ENCODE measurements around the gene FUT9.

FUT9 gene

DNA sequence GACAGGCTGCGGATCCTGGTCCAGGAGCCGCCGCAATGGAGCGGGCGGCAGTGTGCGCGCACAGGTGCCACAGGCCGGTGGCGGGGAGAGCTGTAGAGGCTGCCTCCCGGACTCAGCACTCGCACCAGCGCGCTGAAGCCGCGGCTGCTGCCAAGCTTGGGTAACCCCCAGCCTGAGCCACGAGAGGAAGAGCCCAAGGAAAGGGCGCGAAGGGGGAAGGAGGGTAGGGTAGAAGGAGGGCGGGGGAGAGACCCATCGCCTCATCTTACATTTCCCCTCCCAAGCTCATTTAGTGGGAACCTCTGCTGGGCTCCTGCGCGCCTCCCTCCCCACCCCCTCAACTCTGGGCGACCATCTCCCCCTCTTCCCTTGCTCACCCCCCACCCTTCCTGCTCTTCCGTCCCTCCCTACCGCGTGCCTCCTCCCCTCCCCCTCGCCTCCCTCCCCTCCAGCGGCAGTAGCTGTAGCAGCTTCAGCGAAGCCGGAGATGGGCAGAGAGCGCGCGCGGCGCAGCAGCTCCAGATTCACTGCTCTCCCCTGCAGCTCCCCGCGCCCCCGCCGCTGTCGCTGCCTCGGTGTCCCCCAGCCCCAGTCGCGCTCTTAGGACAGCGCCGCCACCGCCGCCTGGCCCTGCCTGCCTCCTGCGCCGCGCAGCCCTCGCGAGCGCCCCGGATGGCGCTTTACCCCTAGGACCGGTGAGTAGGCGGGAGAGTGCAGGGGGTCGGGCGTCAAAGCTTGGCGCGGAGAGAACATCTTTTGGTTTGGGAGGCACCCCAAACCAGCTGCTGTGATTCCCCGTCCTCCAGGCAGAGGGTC, at the start of gene FUT9:
Gene FUT9, plus strand, starts transcription at position 457 of the 816 bp plus-strand sequence. CDS start 187,182 bp downstream, outside the sequence.
- Histone ChIP-seq H3K27ac (no peak within 1 kb of the TSS), H3K4me3 (no peak within 1 kb of the TSS)

DNA sequence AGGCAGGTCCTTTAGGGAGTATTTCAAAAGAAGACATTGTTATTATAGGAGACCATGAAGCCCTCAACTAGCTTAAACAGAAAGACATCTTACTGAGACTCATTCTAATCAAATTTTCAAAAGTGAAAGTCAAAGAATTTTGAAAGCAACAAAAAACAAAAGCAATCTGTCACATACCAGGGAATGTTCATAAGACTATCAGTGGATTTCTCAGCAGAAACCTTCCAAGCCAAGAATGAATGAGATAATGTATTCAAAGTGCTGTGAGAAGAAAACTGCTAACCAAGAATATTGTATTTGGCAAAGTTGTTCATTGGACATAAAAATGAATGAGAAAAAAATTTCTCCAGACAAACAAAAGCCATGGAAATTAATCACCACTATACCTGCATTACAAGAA, 48.2 kb upstream of the FUT9 start:
- H3K4me3 ChIP-seq: no peak overlapping the region

DNA sequence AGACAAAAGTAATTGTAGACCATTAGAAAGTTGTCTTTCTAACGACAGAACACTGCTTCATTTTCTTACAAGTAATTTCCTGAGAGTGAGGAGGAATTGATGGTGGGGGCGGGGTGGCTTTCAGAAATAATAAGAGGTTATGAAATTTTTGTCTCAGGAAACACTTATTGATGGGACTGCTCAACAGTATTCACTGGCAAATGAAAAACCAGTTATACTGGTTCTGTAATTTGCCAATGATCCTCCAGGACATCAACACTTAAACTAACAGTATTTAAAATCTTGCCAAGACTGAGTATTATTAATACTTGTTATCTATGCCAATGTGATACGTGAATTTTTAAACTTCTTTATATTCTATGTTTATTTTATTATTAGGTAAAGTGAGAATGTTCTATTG, 41.8 kb upstream of the FUT9 start:
- no peak overlapping the region for H3K27ac ChIP-seq
- H3K4me3 ChIP-seq: no peak overlapping the region

More for the DNA sequence above, 48.2 kb upstream of the FUT9 start:
- H3K27ac ChIP-seq: no peak overlapping the region

DNA sequence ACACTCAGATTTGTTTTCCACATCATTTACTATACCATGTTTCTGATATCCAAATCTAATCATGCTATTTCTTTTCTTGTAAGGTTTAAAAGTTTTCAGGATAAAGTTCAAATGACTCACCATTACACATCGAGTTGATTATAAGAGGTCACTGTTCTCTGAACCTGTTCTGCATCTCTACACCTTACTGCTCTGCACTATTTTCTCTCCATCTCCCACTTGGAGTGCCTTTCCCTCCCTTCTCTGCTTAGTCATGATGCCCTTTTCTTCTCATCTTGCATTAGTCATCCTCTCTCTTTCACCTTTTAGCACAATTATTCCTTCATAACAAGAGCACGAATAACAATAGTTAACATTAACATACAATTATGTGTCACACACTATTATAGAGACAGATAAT, 37.5 kb upstream of the FUT9 start:
- Histone ChIP-seq H3K27ac (no peak overlapping the region), H3K4me3 (no peak overlapping the region)

DNA sequence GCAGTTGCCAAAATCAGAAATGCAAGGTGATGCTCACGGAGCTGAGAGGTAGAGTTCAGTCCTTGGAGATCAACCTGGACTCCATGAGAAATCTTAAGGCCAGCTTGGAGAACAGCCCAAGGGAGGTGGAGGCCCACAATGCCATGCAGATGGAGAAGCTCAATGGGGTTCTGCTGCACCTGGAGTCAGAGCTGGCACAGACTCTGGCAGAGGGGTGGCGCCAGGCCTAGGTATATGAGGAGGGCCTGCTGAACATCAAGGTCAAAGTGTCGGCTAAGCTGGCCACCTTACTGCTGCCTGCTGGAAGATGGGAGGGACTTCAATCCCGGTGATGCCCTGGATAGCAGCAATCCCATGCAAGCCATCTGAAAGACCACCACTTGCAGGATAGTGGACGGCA, 23.9 kb upstream of the FUT9 start:
- Histone ChIP-seq H3K27ac (no peak overlapping the region), H3K4me3 (no peak overlapping the region)

DNA sequence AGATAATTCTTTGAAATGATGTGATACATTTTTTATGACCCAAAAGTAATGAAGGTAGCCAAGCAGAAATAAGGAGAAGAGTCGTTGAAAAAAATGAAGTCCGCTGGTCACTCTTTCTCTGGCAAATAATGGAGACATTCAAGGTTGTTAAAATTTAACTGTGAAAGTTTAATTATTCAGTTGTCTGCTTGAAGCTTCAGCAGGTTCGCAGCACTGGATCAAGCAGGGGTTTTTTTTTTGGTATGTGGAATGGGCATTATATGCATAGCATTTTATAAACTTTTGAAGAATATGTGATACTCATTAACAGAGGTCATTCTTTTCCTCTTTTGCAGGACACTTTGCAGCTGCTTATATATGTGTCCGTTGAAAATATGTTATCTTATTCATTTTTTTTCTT, 21.6 kb upstream of the FUT9 start:
- Histone ChIP-seq H3K27ac (no peak overlapping the region), H3K4me3 (no peak overlapping the region)

DNA sequence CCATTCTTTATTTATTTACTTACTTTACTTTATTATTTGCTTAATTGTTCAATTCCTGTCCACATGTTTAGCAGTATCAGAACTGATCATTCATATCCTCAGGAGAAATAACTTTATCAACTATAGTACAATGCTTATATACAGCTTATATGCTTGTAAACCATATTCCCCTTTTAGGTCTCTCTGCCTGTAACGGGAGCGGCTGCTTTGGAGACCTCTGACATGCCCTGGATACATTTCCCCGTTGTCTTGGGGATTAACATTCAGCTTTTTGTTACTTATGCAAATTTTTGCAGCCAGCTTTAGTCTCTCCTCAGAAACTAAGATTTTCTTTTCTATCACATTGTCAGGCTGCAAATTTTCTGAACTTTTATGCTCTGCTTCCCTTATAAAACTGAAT, 17.6 kb upstream of the FUT9 start:
- no peak overlapping the region for H3K27ac ChIP-seq
- no peak overlapping the region for H3K4me3 ChIP-seq

DNA sequence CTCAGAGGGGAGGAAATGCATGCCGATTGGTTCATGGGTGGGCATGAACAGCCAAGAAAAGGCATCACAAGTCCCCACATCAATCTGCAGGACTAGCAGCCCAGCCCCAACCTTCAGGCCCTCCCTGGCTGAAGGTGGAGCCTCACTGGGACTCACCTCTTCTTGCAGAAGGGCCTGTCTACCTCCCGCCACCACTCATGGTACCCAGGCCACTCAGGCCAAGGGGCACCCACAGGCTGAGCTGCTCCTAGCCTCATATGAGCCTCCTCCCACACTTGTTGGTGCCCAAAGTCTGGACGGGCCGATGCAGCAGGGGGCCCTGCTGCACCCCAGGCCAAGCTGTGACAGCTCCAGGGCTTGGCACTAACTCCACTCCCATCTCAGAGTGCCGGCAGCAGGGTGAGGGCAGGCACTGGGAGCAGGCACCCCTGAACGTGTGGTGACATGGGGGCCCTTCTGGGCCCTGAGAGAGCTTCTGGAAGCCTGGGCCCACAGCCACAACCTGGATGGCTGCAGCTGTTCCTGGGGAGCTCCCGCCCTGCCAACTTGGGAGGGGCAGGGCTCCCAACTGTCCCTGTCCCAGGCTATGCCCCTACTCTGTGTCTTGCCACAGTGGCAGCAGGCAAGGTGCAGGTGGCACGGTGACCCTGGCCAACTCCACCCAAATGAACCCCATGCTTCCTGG, 13.7 kb upstream of the FUT9 start:
- no peak overlapping the region for H3K4me3 ChIP-seq
- no peak overlapping the region for H3K27ac ChIP-seq

DNA sequence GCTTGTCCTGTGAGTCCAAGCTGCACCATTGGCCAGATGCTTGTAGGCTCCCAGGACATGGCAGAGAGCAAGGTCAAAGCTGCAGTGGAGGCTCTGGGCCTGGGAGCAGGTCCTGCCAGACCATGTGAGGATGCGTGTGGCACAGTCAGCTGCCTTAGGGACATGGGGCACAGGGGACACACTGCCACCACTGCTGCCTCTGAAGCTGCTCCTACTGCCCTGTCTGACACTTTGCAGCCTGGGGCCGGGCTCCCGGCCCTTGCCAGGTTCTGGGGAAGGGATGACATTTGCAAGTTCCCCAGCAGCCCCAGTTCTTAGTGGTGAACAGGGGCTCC, 13.2 kb upstream of the FUT9 start:
- H3K27ac ChIP-seq: no peak overlapping the region

DNA sequence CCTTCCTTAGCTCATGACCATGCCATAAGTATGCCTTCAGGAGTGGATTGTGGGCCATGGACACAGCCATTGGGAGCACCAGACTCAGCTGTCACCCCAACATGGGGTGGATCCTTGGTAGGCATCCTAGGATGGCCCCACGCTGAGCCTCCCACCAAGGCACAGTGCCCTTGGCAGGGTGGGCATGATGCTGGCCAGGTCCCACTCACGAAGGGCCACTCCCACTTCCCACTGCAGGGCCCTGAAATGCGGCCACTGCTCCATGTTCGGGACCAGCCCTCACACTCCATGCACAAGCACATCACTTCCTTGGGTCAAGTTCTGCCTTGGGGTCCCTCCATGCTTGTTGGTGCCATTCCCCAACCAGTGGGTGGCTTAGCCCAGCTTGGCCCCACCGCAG, 12.9 kb upstream of the FUT9 start:
- no peak overlapping the region for H3K4me3 ChIP-seq
- no peak overlapping the region for H3K27ac ChIP-seq

More for the DNA sequence above, 13.2 kb upstream of the FUT9 start:
- no peak overlapping the region for H3K4me3 ChIP-seq

DNA sequence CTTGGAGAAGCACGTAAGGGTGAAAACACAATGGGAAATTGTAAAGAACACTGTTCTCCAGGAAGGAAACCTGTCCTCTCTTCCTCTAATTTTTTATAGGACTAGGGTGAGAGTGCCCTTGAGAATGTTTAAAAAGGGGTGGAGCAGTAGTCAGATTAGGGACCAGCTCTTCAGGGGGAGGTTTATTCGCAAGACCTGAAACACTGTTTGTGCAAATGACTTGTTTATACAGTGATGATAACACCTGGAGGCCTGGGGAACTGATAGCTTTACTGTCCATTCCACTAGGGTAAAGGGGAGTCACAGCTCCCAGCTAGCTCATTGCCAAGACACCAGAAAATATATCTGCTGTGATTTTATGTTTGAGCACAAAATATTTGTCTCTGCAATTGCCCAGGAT, 8.1 kb upstream of the FUT9 start:
- Histone ChIP-seq H3K27ac (no peak overlapping the region), H3K4me3 (no peak overlapping the region)

DNA sequence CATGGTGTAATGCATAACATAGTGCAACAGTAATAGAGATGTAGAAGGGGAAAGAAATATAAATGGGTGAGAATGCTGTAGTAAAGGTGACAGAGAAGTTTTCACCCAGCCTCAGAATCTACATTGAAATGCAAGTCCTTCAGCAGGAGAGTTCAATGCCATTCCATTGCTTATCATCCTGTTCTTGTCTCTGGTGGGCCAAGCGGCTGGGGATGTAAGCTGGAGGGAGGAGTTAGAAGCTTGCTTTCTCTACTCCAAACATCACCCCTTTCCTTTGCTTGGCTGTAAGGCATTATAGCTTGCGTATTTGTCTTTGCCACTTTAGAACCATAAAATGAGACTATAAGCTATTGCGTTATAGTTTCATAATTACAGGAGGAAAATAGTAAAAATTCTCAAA, 2.2 kb upstream of the FUT9 start:
- no peak overlapping the region for H3K27ac ChIP-seq
- H3K4me3 ChIP-seq: no peak overlapping the region

DNA sequence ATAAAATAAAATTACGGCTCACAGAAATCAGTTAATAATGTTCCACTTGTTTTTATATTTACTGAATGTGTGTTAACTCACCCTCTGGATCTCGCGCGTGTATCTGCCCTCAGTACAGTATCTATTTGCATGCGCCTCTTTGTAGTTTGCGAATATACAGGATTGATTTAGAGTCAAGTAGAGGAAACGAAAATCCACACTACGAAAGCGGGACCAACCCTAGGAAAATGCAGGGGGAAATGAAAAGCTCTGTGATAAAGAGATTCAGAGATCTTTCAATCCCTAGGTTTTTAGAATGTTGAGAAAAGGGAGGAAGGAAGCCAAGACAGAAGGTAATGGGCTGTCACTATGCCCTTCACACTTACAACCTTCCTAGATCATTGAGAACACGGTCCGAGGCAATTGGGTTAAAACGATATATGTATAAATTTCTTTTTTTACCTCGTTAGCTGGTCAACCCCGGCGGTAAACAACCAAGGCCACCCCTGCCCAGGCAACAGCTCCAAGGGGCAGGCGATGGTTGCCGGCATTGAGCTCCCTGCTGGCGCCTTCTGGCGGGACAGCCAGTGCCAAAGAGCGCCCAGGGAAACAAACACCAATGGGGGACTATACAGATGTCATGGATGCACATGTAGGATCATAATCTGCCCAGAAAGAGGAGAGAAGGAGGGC, 792 bp upstream of the FUT9 start:
- no peak overlapping the region for H3K27ac ChIP-seq
- H3K4me3 ChIP-seq: no peak overlapping the region

DNA sequence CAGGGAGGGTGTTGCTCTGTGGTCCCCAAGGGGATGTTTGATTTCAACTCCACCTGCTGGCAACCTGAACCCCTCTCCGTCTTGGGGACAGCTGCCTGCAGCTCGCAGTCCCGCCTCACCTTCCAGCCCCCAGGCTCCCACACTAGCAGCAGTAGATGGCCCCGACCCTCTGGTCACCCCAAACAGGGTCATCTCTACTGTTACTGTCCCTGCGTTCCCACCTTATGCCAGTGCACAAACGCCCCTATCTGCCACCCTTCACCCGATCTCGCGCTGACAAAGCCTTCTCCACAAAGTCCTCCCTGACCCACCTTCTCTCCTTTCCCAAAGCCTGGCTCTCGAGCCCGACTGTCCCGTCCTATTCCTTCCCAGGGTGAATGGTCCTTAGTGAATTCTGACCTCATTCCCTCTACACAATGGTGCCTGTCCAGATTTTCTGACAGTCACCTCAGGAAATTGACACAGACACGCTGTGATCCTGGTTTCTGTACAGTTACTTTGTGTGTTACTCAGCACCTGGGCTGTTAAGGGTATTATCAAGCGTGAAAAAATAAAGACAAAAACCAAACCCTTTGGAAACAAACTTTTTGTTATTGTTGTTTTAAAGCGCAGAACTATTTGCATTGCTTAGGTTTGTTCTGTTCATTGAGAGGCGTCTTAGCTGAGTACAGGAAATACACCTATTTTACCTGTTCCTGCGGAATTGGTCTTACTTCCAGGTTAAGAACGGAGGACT, 728 bp downstream of the FUT9 start:
- Histone ChIP-seq H3K4me3 (no peak overlapping the region), H3K27ac (no peak overlapping the region)

DNA sequence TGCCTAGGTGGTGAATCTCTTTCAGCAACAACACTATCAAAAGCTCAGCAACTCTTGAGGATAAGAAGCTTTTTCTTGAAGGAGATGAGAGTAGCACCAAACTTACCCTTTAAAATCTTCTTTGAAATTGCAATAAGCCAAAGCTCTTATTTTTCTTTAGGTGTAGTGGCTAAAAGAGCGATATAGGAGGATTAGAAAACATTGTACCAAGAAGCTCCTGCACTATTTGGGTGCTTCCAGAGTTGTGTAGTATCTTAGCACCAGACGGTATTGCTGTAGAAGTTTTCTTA, 1.2 kb downstream of the FUT9 start:
- H3K4me3 ChIP-seq: no peak overlapping the region
- H3K27ac ChIP-seq: no peak overlapping the region

DNA sequence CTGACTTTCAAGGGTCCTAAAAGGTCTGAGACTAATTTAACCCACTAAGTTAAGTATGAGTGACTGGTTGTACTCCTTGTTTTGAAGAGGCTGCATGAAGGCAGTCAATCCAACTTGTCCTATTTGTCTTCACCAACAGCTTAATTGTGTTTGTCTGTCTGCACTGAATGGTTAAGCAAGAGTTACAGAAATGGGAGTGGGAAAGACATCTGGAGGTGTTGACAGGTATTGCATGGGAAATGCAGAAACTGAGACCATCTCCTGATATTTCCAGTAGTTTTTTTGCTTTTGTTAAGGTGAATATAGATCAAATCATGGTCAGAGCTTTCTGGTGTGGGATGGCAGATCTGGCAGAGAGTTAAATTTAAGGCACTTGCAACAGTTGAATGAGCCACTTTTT, 6.5 kb downstream of the FUT9 start:
- no peak overlapping the region for H3K4me3 ChIP-seq
- H3K27ac ChIP-seq: no peak overlapping the region

DNA sequence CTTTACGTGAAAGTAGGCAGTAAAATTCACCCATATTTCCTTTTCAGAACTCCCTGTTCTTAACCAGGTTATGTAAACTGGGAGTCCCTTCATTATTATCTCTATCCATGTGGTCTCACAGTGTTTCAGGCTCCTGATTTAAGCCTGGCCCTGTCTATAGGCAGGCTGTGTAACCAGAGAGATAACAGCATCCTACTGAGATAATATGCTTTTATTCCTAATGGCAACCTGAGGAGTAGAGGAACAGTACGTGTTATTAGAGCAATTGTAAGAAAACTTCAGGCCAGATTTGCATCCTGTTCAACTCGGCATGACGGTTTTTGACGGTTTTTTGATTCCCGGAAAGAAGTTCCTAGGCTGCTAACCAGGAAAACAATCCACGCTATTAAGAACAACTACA, 16.9 kb downstream of the FUT9 start:
- H3K27ac ChIP-seq: no peak overlapping the region
- no peak overlapping the region for H3K4me3 ChIP-seq

DNA sequence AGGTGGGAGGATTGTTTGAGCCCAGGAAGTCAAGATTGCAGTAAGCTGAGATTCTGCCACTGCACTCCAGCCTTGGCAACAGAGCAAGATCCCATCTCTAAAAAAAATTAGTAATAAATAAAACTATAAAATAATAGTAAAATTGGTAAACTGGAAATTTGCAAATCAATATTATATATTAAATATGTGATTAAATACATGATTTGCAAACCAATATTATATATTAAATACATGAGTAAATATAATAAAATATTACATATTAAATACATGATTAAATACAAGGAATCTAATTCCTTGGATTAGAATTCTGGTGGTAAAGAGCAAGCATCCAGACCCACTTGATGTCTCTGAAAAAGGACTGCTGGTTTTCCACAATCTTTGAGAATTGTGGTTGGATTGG, 35.8 kb downstream of the FUT9 start:
- Histone ChIP-seq H3K27ac (no peak overlapping the region), H3K4me3 (no peak overlapping the region)

DNA sequence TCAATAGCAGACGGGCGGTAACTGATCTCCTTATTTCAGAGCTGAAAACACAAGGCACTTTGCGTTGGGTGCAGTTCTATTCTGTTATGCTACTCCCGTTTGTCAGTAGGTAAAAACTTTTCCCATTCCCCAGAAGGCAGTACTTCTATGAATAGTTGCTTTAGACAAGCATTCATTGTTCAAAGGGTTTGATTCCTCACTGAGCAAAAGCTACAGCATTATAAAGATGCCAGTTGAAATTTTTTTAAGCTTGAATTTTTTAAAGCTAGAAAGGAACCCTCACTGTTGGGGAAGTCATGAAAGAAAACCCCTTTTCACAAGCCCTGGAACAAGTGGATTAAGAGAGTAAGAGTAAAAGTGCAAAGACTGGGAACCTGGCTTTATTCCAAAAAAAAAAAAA, 42.3 kb downstream of the FUT9 start:
- no peak overlapping the region for H3K27ac ChIP-seq
- no peak overlapping the region for H3K4me3 ChIP-seq

DNA sequence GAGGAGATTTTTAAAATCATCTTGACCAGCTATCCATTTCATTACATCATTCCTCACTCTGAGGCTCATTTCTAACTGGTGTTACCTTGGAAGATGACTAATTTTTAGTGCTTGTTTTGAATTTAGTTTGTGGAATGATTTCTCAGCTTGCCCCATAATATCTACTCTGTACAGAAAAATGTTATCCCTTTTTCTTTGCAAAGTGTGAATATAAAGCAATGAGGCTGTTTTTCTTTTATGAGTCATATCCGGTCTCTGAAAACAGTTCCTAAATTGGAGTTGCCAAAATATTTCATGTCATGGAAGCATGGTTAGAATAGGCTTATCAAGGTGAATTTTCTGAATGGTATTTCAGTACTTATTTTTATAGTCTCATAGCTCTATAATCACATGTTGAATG, 43.8 kb downstream of the FUT9 start:
- no peak overlapping the region for H3K4me3 ChIP-seq
- H3K27ac ChIP-seq: no peak overlapping the region

DNA sequence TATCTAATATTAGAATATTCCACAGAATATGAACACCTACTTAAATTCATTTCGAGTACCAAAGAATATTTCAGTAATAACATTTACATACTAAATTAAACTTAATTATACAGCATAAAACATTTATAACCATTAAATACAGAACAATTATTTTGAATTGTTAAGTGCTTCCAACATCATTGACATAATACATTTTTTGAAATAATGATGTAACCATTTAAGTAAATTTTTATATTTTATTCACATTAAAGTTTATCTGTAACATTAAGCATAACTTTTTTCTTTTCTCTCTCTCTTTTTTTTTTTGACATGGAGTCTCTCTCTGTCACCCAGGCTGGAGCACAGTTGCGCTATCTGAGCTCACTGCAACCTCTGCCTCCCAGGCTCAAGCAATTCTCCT, 44.5 kb downstream of the FUT9 start:
- H3K27ac ChIP-seq: no peak overlapping the region
- H3K4me3 ChIP-seq: no peak overlapping the region

Data from skin epidermis (tissue), 12 donors.